HPDE6-E6E7 (cell line): ENCODE data around the gene NKTR.
A peak's percentile ranks its signal among the peaks of the same experiment; 100 is the strongest.

Source experiments
- DNase-seq: peaks from one replicate; pipeline ENCODE4 v3.0.0; 2011; ENCODE audit warnings: missing footprints; ENCODE audit errors: extremely low spot score

NKTR gene

GRCh38 chr3:42649783-42650182 is 49.3 kb downstream of the NKTR start:
- no peak for DNase-seq

GRCh38 chr3:42651248-42652091 is 51.0 kb downstream of the NKTR start:
- DNase-seq = no peak

- no peak for DNase-seq
Measured at GRCh38 chr3:42652251-42652610, 51.7 kb downstream of the NKTR start.

GRCh38 chr3:42652611-42653302 is 52.3 kb downstream of the NKTR start:
- DNase-seq = peak; percentile 58

- no peak for DNase-seq
Measured at GRCh38 chr3:42653303-42653559, 52.7 kb downstream of the NKTR start.

GRCh38 chr3:42653560-42654330 is 53.3 kb downstream of the NKTR start, which contains the start of gene ZBTB47:
Gene ZBTB47 (plus strand): TSS chr3:42653697. CDS start chr3:42658356, 4,659 bp downstream.
- DNase-seq = no peak

- no peak for DNase-seq
Measured at GRCh38 chr3:42654331-42655201, 54.1 kb downstream of the NKTR start.

GRCh38 chr3:42655331-42655888 is 54.9 kb downstream of the NKTR start:
- no peak for DNase-seq

- no peak for DNase-seq
Measured at GRCh38 chr3:42655980-42656679, 55.6 kb downstream of the NKTR start.

- DNase-seq = no peak
Measured at GRCh38 chr3:42656680-42657610, 56.5 kb downstream of the NKTR start.

GRCh38 chr3:42657675-42658074 is 57.2 kb downstream of the NKTR start:
- no peak for DNase-seq

- DNase-seq = no peak
Measured at GRCh38 chr3:42658091-42658770, 57.7 kb downstream of the NKTR start.

- no peak for DNase-seq
Measured at GRCh38 chr3:42658771-42659390, 58.4 kb downstream of the NKTR start.

GRCh38 chr3:42659451-42660130 is 59.1 kb downstream of the NKTR start:
- no peak for DNase-seq

GRCh38 chr3:42660131-42660715 is 59.7 kb downstream of the NKTR start:
- DNase-seq = no peak

GRCh38 chr3:42660898-42661297 is 60.4 kb downstream of the NKTR start:
- no peak for DNase-seq

- no peak for DNase-seq
Measured at GRCh38 chr3:42661593-42662022, 61.1 kb downstream of the NKTR start.
